ENCODE data around the gene METTL14. TPM values are rescaled to one million over a fixed set of nuclear protein-coding genes. Genes with fewer than 3 reads are reported as not detected.

METTL14 gene
- total and polyA plus RNA-seq, 9 donors = 10.0 to 56.1 (median 44.0) TPM

DNA sequence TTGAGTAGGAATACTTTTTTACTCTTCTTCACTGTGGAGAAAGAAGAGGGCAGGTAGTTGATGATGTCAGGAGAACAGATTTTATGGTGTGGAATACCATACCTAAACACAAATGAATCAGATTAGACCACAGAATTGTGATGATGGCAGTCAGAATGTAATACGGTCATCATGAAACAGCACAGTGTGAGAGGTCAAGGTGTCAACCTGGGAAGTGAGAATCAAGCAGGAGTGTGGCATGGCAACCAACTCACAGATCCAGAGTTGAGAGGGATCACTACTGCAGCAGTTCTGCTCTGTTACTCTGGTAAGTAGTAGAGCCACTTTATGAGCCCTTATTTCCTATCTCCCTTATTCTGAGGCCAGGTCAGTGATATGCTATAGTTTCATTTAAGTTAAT lies 27.7 kb downstream of the METTL14 start:
- H3K9me3 ChIP-seq = no peaks in the 10 kb centered on the region
- intact Hi-C loops (cut with DNase I) = no loop called here
- WGBS, 3 donors = 79 to 91% (median 80%) methylated on average over 1 of the region's 1 CpG
- no peak for DNase-seq
- H3K36me3 ChIP-seq = no peaks in the 10 kb centered on the region
- H3K27ac ChIP-seq = no peak overlapping the region
- H3K4me1 ChIP-seq (ENCODE audit: insufficient read depth) = no peaks in the 10 kb centered on the region
- TF ChIP-seq, protein P1, sequence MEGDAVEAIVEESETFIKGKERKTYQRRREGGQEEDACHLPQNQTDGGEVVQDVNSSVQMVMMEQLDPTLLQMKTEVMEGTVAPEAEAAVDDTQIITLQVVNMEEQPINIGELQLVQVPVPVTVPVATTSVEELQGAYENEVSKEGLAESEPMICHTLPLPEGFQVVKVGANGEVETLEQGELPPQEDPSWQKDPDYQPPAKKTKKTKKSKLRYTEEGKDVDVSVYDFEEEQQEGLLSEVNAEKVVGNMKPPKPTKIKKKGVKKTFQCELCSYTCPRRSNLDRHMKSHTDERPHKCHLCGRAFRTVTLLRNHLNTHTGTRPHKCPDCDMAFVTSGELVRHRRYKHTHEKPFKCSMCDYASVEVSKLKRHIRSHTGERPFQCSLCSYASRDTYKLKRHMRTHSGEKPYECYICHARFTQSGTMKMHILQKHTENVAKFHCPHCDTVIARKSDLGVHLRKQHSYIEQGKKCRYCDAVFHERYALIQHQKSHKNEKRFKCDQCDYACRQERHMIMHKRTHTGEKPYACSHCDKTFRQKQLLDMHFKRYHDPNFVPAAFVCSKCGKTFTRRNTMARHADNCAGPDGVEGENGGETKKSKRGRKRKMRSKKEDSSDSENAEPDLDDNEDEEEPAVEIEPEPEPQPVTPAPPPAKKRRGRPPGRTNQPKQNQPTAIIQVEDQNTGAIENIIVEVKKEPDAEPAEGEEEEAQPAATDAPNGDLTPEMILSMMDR (IDR thresholded peaks at IDR 0.05) = no peak
- TF ChIP-seq POLR2A (IDR thresholded peaks at IDR 0.05) (no peak), EP300 (IDR thresholded peaks at IDR 0.05) (no peak)
- H3K4me3 ChIP-seq = no peak overlapping the region
- no peaks in the 10 kb centered on the region for H3K27me3 ChIP-seq

- Histone ChIP-seq H3K27me3 (no peaks in the 10 kb centered on the region), H3K9me3 (no peaks in the 10 kb centered on the region), H3K4me1 (ENCODE audit: insufficient read depth) (no peaks in the 10 kb centered on the region), H3K4me3 (no peak overlapping the region), H3K27ac (no peak overlapping the region), H3K36me3 (no peaks in the 10 kb centered on the region)
- intact Hi-C loops (cut with DNase I) = no loop called here
- WGBS, 3 donors = 86 to 94% (median 90%) methylated on average over 4 of the region's 4 CpGs
- TF ChIP-seq POLR2A (IDR thresholded peaks at IDR 0.05) (no peak), EP300 (IDR thresholded peaks at IDR 0.05) (no peak)
- TF ChIP-seq, protein P1 (IDR thresholded peaks at IDR 0.05) = no peak
- DNase-seq = no peak
Observed at GRCh38 chr4:118714682-118715081, 29.5 kb downstream of the METTL14 start.

DNA sequence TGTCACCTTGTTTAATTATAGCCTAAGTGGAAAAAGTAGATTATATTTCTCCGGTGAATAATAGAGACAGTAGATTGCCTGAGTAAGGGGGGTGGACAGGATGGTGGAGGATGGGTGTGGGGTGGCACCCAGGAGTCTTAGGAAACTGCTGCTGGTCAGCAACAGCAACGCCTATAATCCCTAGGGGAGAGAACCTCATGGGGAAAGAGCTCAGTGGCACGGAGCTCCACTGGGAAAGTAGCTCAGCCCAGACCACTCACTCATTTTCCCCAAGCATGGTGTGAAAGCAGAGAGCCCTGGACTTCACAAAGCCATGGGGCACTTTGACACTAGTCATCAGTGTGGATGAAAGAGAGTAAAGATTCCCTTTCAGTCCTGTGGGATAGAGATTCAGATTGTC lies 31.1 kb downstream of the METTL14 start:
- Histone ChIP-seq H3K9me3 (no peaks in the 10 kb centered on the region), H3K4me1 (ENCODE audit: insufficient read depth) (no peaks in the 10 kb centered on the region), H3K27me3 (no peaks in the 10 kb centered on the region), H3K27ac (no peak overlapping the region), H3K36me3 (no peaks in the 10 kb centered on the region), H3K4me3 (no peak overlapping the region)
- no peak for TF ChIP-seq EP300 (IDR thresholded peaks at IDR 0.05)
- no peak for TF ChIP-seq POLR2A (IDR thresholded peaks at IDR 0.05)
- TF ChIP-seq, protein P1 (IDR thresholded peaks at IDR 0.05) = no peak
- no peak for DNase-seq
- WGBS, 3 donors = 42 to 57% (median 50%) methylated on average over 3 of the region's 3 CpGs
- intact Hi-C loops (cut with DNase I) = no loop called here

DNA sequence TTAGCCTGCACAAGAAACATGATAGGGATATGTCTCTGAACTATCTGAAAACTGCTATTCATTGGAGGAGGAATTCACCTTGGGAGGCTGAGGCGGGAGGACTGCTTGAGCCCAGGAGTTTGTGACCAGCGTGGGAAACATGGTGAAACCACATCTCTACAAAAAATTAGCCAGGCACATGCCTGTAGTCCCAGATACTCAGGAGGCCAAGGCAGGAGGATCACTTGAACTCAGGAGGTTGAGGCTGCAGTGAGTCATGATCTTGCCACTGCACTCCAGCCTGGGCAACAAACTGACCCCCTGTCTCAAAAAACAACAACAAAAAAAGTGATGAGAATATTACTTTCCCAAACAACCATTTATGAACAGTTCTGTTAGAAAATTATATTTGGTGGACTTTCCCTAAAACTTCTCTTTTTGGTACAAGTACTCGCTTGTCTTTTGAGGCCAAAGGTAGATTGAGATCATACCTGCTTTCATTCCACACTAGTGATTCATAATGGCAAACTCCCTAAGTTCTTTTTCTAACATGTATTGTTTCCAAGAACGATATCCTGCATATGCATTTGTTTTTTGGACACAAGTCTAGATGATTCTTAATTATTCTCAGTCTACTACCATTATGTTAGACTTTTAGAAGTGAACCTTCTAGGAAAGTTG lies 33.4 kb downstream of the METTL14 start:
- TF ChIP-seq EP300 (IDR thresholded peaks at IDR 0.05) (no peak), POLR2A (IDR thresholded peaks at IDR 0.05) (no peak)
- TF ChIP-seq, protein P1 (IDR thresholded peaks at IDR 0.05) = no peak
- Histone ChIP-seq H3K27ac (no peak overlapping the region), H3K36me3 (no peaks in the 10 kb centered on the region), H3K9me3 (no peaks in the 10 kb centered on the region), H3K4me1 (ENCODE audit: insufficient read depth) (no peaks in the 10 kb centered on the region), H3K27me3 (no peaks in the 10 kb centered on the region), H3K4me3 (no peak overlapping the region)
- WGBS, 3 donors = 85 to 87% (median 87%) methylated on average over 4 of the region's 4 CpGs
- intact Hi-C loops (cut with DNase I) = no loop called here
- DNase-seq = no peak
